ENCODE data around the gene MAPK10. TPM values are rescaled to one million over a fixed set of nuclear protein-coding genes. Genes with fewer than 3 reads are reported as not detected.

The MAPK10 gene
- total and polyA plus RNA-seq, 2 experiments from 2014 or later = 3.6 to 8.1 TPM

GRCh38 chr4:86242677-86243076 is 117.2 kb downstream of the MAPK10 start (continued):
- TF ChIP-seq ZNF462 (CRISPR knock-in tag; IDR thresholded peaks at IDR 0.05) (no peak), CTCF (conservative IDR thresholded peaks at IDR 0.05; ENCODE audit: low read depth in 2 of 2) (no peak), ETS1 (IDR thresholded peaks at IDR 0.05) (no peak), REST (IDR thresholded peaks at IDR 0.05; ENCODE audit: unreplicated experiment) (no peak), EZH2phosphoT487 (IDR thresholded peaks at IDR 0.05; ENCODE audit: unreplicated experiment) (no peak), POLR2AphosphoS5 (IDR thresholded peaks at IDR 0.05; ENCODE audit: low read depth) (no peak), STAT1 (IDR thresholded peaks at IDR 0.05; ENCODE audit: unreplicated experiment) (no peak)

Measured in GM23338 (cell line).